ENCODE data around the gene GALNT9. TPM values are rescaled to one million over a fixed set of nuclear protein-coding genes. Genes with fewer than 3 reads are reported as not detected.

Gene GALNT9
- total RNA-seq, 2 experiments from 2014 or later, result 0.30 TPM; not detected in 1

- Mint-ChIP-seq H3K27ac (no peak overlapping the region), H3K4me1 (peaks cover 10% of the 10 kb centered on the region), H3K4me3 (no peak overlapping the region), H3K36me3 (ENCODE audit: low read depth) (no peaks in the 10 kb centered on the region), H3K9me3 (ENCODE audit: low read depth) (no peaks in the 10 kb centered on the region), H3K27me3 (peaks cover 21% of the 10 kb centered on the region)
- intact Hi-C loops (cut with DNase I, micrococcal nuclease), result no loop called here
- DNase-seq (no peak), ATAC-seq (no peak)
- ChIA-PET POLR2A (no interaction called here), CTCF (interaction anchor here (0.5 to 1.0 kb wide), 2 partner anchors 9 to 478 kb away, joined by 3 read pairs; no protein-coding TSS in a partner anchor)
Observed at GRCh38 chr12:132319991-132320570, 9.3 kb downstream of the GALNT9 start.

GRCh38 chr12:132319359-132319950 lies 9.9 kb downstream of the GALNT9 start:
- CTCF ChIA-PET, result no interaction called here
- H3K36me3 Mint-ChIP-seq (ENCODE audit: low read depth), result no peaks in the 10 kb centered on the region
- ATAC-seq (no peak), DNase-seq (no peak)
- H3K9me3 Mint-ChIP-seq (ENCODE audit: low read depth), result no peaks in the 10 kb centered on the region
- H3K27ac Mint-ChIP-seq, result no peak overlapping the region
- POLR2A ChIA-PET, result no interaction called here
- H3K4me1 Mint-ChIP-seq, result peaks cover 10% of the 10 kb centered on the region
- H3K27me3 Mint-ChIP-seq, result peaks cover 18% of the 10 kb centered on the region
- H3K4me3 Mint-ChIP-seq, result no peak overlapping the region
- intact Hi-C loops (cut with DNase I, micrococcal nuclease), result no loop called here

DNA sequence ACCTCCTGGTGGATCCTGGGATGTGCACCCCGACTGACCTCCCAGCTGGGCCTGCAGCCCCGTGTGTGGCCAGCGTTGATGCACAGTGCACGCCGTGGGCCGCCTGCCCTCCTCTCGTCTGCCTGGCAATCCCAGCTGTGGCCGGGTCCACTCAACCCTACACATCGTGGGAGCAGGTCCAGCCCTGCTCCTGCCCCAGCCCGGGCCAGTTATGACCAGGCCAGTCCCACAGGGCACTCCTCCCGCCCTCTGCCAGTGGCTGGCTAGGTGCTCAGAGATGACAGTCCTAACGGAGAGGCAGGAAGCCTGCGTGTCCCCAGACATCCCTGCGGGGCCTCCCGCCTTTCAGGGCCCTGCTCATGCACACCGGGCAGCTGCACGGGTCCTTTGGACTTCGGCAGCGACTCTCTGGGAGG lies 10.8 kb downstream of the GALNT9 start:
- Mint-ChIP-seq H3K27me3 (peaks cover 18% of the 10 kb centered on the region), H3K4me1 (peaks cover 8% of the 10 kb centered on the region), H3K9me3 (ENCODE audit: low read depth) (no peaks in the 10 kb centered on the region), H3K4me3 (no peak overlapping the region), H3K27ac (no peak overlapping the region), H3K36me3 (ENCODE audit: low read depth) (no peaks in the 10 kb centered on the region)
- POLR2A ChIA-PET, result no interaction called here
- ATAC-seq, result no peak
- no peak for DNase-seq
- intact Hi-C loops (cut with DNase I, micrococcal nuclease), result no loop called here
- CTCF ChIA-PET, result no interaction called here

GRCh38 chr12:132318135-132318534 lies 11.3 kb downstream of the GALNT9 start:
- no peak for ATAC-seq
- ChIA-PET POLR2A (no interaction called here), CTCF (no interaction called here)
- Mint-ChIP-seq H3K9me3 (ENCODE audit: low read depth) (no peaks in the 10 kb centered on the region), H3K4me1 (peaks cover 3% of the 10 kb centered on the region), H3K27ac (no peak overlapping the region), H3K36me3 (ENCODE audit: low read depth) (no peaks in the 10 kb centered on the region), H3K27me3 (peaks cover 14% of the 10 kb centered on the region), H3K4me3 (no peak overlapping the region)
- no peak for DNase-seq
- intact Hi-C loops (cut with DNase I, micrococcal nuclease), result no loop called here

DNA sequence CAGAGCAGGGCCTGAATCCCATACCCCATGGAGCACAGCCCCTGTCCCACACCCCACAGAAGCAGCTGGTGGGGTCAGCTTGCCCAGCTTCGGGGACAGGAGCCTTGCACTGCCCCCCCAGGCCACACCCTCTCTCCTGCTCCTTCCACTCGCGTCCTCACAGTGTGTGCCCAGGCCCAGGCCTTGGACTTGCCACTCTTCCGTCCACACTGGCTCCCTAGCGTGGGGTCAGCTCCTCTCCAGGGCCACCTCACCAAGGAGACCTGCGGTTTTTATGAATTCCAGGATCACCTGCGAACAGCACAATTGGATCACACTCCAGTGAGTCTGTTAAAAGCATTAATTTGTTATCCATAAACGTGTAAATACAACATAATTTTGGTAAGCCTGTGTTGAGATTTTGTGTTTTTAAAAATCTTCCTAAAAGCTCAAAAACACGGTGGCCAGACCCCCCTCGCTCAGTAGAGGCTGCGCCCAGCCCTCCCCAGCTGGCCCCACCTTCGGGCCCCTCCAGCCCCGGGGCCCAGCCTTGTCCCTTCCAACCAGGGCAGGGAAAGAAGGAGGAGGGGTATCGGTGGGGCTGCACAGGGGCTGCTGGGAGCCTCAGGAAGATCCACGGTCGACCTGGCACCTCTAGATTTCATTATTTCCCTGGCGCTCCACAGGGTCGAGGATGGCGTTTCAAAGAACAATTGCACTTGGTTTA lies 12.0 kb downstream of the GALNT9 start:
- H3K4me3 Mint-ChIP-seq, result no peak overlapping the region
- H3K9me3 Mint-ChIP-seq (ENCODE audit: low read depth), result peaks cover 2% of the 10 kb centered on the region
- H3K4me1 Mint-ChIP-seq, result no peaks in the 10 kb centered on the region
- intact Hi-C loops (cut with DNase I, micrococcal nuclease), result no loop called here
- POLR2A ChIA-PET, result no interaction called here
- peaks cover 11% of the 10 kb centered on the region for H3K27me3 Mint-ChIP-seq
- no peak for ATAC-seq
- CTCF ChIA-PET, result no interaction called here
- no peak for DNase-seq
- no peak overlapping the region for H3K27ac Mint-ChIP-seq
- no peaks in the 10 kb centered on the region for H3K36me3 Mint-ChIP-seq (ENCODE audit: low read depth)

- intact Hi-C loops (cut with DNase I, micrococcal nuclease), result no loop called here
- ChIA-PET POLR2A (no interaction called here), CTCF (no interaction called here)
- peaks cover 7% of the 10 kb centered on the region for H3K9me3 Mint-ChIP-seq (ENCODE audit: low read depth)
- DNase-seq, result no peak
- H3K4me1 Mint-ChIP-seq, result no peaks in the 10 kb centered on the region
- peaks cover 7% of the 10 kb centered on the region for H3K27me3 Mint-ChIP-seq
- no peak for ATAC-seq
- H3K27ac Mint-ChIP-seq, result no peak overlapping the region
- no peaks in the 10 kb centered on the region for H3K36me3 Mint-ChIP-seq (ENCODE audit: low read depth)
- no peak overlapping the region for H3K4me3 Mint-ChIP-seq
Observed at GRCh38 chr12:132316497-132317232, 12.7 kb downstream of the GALNT9 start.

DNA sequence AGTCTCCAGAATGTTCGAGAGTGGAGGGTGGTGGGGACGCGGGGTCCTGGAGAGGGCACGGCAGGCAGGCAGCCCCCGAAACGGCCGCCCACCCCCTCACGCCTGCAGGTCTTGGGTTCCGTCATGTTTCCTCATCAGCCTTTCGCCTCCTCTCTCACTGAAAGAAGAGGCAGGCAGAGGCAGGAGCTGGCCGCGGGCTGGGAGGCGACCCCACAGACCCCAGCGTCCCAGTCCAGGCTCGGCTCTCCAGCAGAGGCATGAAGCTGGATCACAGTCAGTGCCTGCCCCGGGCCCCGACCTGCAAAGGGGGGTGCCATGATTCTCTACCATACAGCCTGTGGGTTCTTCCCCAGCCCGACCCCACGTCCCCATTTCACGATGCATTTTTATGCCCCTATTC lies 13.4 kb downstream of the GALNT9 start:
- Mint-ChIP-seq H3K4me1 (no peaks in the 10 kb centered on the region), H3K36me3 (ENCODE audit: low read depth) (no peaks in the 10 kb centered on the region), H3K9me3 (ENCODE audit: low read depth) (peaks cover 14% of the 10 kb centered on the region), H3K27me3 (peaks cover 7% of the 10 kb centered on the region), H3K4me3 (no peak overlapping the region), H3K27ac (no peak overlapping the region)
- ATAC-seq (no peak), DNase-seq (no peak)
- intact Hi-C loops (cut with DNase I, micrococcal nuclease), result no loop called here
- ChIA-PET POLR2A (no interaction called here), CTCF (no interaction called here)

DNA sequence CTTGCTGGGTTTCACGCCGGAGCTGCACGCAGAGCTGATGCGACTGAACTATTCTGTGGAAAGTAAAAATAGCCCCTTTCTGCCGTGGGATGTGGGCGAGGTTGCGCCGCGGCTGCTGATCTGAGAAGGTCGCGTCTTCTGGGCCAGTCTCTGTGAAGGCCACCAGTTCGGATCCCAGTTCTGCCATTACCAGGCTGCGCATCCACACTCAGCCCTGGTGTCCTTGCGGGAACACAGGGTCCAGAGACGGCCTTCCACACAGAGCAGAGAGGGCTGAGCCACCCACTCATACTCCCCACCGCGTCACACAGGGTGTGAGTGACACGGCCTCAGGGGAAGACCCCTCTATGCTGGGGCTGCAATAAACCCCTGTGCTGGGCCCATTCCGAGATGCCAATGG lies 13.9 kb downstream of the GALNT9 start:
- ATAC-seq (no peak), DNase-seq (no peak)
- Mint-ChIP-seq H3K9me3 (ENCODE audit: low read depth) (peaks cover 15% of the 10 kb centered on the region), H3K4me1 (no peaks in the 10 kb centered on the region), H3K27me3 (peaks cover 7% of the 10 kb centered on the region), H3K36me3 (ENCODE audit: low read depth) (no peaks in the 10 kb centered on the region), H3K27ac (no peak overlapping the region), H3K4me3 (no peak overlapping the region)
- CTCF ChIA-PET, result no interaction called here
- POLR2A ChIA-PET, result no interaction called here
- intact Hi-C loops (cut with DNase I, micrococcal nuclease), result no loop called here

GRCh38 chr12:132314516-132315233 lies 14.7 kb downstream of the GALNT9 start:
- no peaks in the 10 kb centered on the region for H3K36me3 Mint-ChIP-seq (ENCODE audit: low read depth)
- ChIA-PET POLR2A (interaction anchor here (0.6 kb wide), 1 partner anchor 310 kb away, joined by 3 read pairs; no protein-coding TSS in a partner anchor), CTCF (no interaction called here)
- intact Hi-C loops (cut with DNase I, micrococcal nuclease), result no loop called here
- ATAC-seq, result no peak
- no peaks in the 10 kb centered on the region for H3K4me1 Mint-ChIP-seq
- no peak overlapping the region for H3K27ac Mint-ChIP-seq
- peaks cover 7% of the 10 kb centered on the region for H3K27me3 Mint-ChIP-seq
- H3K4me3 Mint-ChIP-seq, result no peak overlapping the region
- peaks cover 15% of the 10 kb centered on the region for H3K9me3 Mint-ChIP-seq (ENCODE audit: low read depth)
- DNase-seq, result no peak

DNA sequence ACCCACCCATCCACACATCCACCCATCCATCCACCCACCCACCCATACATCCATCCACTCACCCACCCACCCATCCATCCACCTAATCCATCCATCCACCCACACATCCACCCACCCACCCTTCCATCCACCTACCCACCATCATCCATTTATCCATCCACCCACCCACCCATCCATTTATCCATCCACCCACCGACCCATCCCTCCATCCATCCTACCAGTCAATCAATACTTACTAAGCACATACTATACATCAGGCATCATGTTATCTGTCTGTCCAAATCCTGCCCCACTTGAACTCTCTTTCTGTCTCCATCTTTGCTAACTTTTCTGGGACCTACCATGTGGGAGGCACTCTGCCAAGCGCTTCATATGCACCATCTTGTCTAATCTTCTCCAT lies 15.4 kb downstream of the GALNT9 start:
- POLR2A ChIA-PET, result no interaction called here
- Mint-ChIP-seq H3K27ac (no peak overlapping the region), H3K36me3 (ENCODE audit: low read depth) (no peaks in the 10 kb centered on the region), H3K27me3 (peaks cover 7% of the 10 kb centered on the region), H3K4me1 (no peaks in the 10 kb centered on the region), H3K4me3 (no peak overlapping the region), H3K9me3 (ENCODE audit: low read depth) (peaks cover 15% of the 10 kb centered on the region)
- DNase-seq, result no peak
- intact Hi-C loops (cut with DNase I, micrococcal nuclease), result no loop called here
- ATAC-seq, result no peak
- CTCF ChIA-PET, result no interaction called here

- Mint-ChIP-seq H3K27ac (no peak overlapping the region), H3K36me3 (ENCODE audit: low read depth) (no peaks in the 10 kb centered on the region), H3K4me3 (no peak overlapping the region), H3K27me3 (peaks cover 7% of the 10 kb centered on the region), H3K9me3 (ENCODE audit: low read depth) (peaks cover 15% of the 10 kb centered on the region), H3K4me1 (no peaks in the 10 kb centered on the region)
- CTCF ChIA-PET, result no interaction called here
- no peak for DNase-seq
- ATAC-seq, result no peak
- POLR2A ChIA-PET, result no interaction called here
- intact Hi-C loops (cut with DNase I, micrococcal nuclease), result no loop called here
Observed at GRCh38 chr12:132313182-132313581, 16.2 kb downstream of the GALNT9 start.
